GM12874 (cell line): ENCODE results near the gene FFAR3.

Experiments used
- TF ChIP-seq, protein P1 (sequence below): IDR thresholded peaks from 2 replicates; pipeline ENCODE4 v1.5.1; 2011; ENCODE audit warnings: low read depth, mild to moderate bottlenecking, control low read depth, low read length, moderate library complexity; ENCODE audit not compliant: insufficient read depth

FFAR3 gene

DNA sequence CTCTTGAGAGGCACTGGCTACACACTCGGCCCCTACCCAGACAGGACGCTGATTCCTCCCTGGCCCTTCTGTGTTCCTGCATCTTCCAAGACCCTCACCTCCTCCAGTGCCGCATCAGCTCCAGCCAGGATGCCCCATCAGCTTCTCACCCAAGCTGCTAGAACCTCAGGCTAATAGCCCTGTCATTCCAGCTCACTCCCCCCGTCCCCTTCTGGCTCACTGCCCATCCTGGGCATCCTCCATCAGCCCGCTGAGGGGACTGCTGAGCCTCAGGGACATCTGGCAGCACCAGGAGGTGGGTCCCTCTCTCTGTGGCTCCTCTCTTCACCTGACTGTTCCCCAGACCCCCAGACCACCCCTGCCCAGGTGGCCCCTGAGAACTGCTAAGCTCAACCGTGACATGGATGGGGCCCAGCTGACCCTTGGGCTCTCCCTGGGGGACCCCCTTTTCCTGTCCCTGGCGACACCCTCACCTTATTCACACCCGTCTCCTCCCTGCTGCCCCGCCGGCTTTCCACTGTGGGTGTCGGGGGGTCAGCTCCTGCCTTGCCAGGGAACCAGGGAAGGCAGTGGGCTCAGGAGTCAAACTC lies 4.8 kb downstream of the FFAR3 start:
- TF ChIP-seq, protein P1, sequence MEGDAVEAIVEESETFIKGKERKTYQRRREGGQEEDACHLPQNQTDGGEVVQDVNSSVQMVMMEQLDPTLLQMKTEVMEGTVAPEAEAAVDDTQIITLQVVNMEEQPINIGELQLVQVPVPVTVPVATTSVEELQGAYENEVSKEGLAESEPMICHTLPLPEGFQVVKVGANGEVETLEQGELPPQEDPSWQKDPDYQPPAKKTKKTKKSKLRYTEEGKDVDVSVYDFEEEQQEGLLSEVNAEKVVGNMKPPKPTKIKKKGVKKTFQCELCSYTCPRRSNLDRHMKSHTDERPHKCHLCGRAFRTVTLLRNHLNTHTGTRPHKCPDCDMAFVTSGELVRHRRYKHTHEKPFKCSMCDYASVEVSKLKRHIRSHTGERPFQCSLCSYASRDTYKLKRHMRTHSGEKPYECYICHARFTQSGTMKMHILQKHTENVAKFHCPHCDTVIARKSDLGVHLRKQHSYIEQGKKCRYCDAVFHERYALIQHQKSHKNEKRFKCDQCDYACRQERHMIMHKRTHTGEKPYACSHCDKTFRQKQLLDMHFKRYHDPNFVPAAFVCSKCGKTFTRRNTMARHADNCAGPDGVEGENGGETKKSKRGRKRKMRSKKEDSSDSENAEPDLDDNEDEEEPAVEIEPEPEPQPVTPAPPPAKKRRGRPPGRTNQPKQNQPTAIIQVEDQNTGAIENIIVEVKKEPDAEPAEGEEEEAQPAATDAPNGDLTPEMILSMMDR, result no peak

DNA sequence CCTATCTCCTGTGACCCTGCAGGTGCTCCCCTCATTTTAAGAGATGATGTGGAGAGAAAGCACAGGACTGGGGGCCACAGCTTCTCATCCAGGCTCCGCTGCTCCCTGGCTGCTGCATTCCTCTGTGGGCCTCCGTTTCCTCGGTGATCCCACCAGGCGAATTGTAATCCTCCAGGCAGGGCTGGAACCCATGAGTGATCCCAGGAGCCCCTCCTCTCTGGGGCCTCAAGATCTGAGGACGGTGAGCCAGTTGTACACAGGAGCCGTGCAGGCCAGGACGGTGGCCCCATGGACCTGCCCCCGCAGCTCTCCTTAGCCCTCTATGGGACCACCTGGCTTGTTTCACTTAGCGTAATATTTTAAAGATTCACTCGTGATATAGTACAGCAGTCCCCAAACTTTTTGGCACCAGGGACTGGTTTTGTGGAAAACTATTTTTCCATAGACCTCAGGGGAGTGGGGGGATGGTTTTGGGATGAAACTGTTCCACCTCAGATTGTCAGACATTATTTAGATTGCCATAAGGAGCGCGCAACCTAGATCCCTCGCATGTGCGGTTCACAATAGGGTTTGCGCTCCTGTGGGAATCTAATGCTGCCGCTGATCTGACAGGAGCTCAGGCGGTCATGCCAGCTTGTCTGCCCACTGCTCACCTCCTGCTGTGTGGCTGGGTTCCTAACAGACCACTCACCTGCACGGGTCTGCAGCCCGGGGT lies 5.6 kb downstream of the FFAR3 start:
- TF ChIP-seq, protein P1, result no peak

DNA sequence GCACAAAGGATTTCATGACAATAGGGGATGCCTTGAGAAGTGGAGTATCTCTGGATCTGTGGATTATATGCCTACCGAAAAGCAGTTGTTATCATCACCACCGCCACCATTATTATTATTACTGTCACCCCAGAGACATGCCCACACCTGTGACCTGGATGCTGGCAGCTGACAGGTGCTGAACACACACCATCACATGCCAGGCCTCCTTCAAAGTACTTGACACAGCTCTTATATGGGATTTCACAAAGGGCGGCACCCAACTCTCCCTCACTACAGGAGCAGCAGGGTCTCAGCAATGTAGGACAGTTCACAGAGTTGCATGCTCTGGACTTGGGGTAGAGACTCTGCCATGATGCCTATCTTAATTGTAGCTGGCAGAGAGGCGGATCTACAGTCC lies 7.0 kb downstream of the FFAR3 start:
- TF ChIP-seq, protein P1, result no peak

DNA sequence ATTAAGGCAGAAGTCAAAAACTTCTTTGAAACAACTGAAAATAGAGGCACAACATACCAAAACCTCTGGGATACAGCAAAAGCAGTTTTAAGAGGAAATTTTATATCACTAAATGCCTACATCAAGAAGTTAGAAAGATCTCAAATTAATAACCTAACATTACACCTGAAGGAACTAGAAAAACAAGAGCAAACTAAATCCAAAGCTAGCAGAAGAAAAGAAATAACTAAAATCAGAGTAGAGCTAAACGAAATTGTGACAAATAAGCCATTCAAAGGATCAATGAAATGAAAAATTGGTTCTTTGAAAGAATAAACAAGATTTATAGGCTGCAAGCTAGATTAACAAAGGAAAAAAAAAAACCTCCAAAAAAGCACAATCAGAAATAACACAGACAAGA lies 10.1 kb downstream of the FFAR3 start:
- TF ChIP-seq, protein P1, result no peak

DNA sequence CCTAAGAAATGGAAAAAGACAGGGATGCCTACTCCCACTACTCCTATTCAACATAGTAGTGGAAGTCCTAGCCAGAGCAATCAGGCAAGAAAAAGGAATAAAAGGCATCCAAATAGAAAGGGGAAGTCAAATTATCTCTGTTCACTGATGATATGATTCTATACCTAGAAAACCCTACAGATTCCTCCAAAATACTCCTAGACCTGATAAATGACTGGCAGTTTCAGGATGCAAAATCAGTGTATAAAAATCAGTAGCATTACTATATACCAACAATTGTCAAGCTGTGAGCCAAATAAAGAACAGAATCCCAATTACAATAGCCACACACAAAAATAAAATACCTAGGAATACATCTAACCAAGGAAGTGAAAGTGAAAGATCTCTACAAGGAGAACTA lies 11.3 kb downstream of the FFAR3 start:
- TF ChIP-seq, protein P1, result no peak

DNA sequence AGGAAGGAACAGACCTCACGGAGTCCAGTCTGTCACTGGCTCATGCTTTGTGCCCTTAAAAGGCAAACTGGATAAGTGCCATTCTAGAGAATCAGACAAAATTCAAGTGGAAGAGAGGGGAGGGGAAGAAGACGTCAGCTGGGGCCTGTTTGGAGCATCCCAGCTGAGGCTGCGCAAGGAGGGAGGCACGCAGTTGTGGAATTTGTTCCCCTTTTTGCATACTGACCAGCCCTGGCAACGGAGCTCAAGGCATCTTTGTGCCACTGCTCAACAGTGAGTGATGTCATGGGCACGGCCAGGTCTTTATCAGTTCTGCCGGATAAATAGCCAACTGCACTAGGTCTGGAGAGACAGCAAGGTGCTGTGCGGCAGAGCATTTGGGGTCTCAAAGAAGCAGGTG lies 12.5 kb downstream of the FFAR3 start, which contains the start of gene GPR42:
GPR42 (plus strand) TSS at position 347 of the 400 bp plus-strand sequence. CDS start 292 bp downstream, outside the sequence.
- TF ChIP-seq, protein P1, result no peak

DNA sequence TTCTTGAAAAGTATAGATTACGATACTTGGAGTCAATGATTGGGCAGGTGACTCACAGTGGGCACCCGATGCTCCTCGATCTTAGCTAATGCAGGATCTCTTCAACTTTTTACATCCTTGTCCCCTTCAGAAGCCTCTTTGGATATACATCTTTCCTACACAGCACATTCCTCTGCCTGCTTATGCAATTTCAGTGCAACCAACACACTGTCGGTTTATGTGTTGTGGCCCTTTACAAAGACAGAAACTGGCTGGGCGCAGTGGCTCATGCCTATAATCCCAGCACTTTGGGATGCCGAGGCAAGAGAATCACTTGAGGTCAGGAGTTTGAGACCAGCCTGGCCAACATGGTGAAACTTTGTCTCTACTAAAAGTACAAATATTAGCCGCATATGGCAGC lies 15.2 kb downstream of the FFAR3 start:
- TF ChIP-seq, protein P1, result no peak
